Body of pancreas (tissue), 4 donors: ENCODE results near the gene UBA1.

Source experiments
- CTCF ChIP-seq, 7 experiments: fragments of 450-650 bp in 4 of 7; fragments of 200-600 bp in 3 of 7; sonication (generic) in 3 of 7; IDR thresholded peaks; one replicate each; pipeline ENCODE4 v1.5.1; 2016 to 2019; ENCODE audit warnings: antibody characterized with exemption in 7 of 7
- POLR2A ChIP-seq, 3 donors: fragments of 450-650 bp; IDR thresholded peaks; one replicate each; pipeline ENCODE4 v1.6.1; 2016; ENCODE audit warnings: antibody characterized with exemption in 3 of 3, mild to moderate bottlenecking in 2 of 3

- no peak for TF ChIP-seq CTCF (IDR thresholded peaks at IDR 0.05)
- no peak for TF ChIP-seq POLR2A (IDR thresholded peaks at IDR 0.05)
These were observed 11.3 kb downstream of the UBA1 start for GRCh38 chrX:47204970-47205369.
